CD1c-positive myeloid dendritic cell (primary cell): ENCODE data around the gene FOXO3.
A peak's percentile ranks its signal among the peaks of the same experiment; 100 is the strongest.

ENCODE experiments used
- DNase-seq: peaks from one replicate; pipeline ENCODE4 v3.0.0-alpha.2; 2016; ENCODE audit errors: extremely low spot score

Gene FOXO3

DNA sequence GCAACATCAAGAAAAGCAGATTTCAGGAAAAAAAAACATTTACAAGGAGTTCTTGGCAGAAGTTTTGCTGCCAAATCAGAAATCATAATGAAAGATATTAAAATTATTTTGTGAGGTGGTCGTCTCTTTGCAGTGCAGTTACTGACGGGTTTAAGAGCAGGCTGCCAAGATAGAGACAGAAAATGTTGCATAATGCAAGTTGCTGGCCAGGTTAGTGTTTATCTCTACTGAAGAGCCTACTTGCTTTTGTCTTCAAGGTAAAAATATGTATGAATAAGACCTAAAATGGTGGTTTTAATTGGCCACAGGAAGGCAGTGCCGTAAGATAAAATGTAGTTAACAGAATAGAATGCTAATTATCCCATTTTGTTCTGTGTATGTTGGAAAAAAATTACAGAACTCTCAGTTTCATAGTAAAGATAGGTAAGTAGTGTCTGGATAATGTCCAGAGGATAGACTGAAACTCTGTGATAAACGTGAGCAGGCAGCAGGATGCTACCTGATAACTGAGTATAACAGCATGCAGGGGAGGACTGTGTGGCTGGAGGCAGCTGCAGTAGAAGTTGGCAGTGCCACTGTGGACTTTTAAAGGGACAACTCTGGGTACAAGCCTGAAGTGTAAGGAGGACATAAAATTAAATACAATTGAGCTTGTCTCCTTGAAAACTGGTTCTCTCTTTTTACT lies 13.9 kb downstream of the FOXO3 start:
- no peak for DNase-seq

DNA sequence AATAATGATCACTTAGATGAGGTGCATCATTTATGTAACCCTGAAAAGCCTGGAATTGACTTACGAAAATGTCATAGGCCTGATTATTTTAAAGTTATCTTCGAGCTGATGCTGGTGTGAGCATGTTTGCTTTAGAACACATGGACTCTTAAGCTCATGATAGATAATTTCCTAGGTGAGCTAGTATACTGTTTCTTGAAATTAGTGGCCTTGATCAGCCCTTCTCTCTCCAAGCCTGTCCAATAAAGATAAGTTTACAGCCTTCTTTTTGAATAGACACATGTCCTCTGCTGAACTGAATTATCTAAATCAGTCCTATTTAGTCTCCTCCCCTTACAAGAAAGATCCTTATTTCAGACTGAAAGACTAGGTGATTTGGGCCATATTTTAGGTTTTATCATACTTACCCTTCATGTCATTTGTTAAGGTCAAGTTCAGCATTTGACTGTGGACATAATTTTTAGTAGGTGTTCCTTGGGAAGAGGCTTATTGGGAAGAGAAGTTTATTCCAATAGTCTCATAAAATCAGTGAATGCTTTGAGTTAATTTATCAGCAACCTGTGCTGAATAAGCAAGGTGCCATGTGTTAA lies 15.3 kb downstream of the FOXO3 start:
- no peak for DNase-seq

DNA sequence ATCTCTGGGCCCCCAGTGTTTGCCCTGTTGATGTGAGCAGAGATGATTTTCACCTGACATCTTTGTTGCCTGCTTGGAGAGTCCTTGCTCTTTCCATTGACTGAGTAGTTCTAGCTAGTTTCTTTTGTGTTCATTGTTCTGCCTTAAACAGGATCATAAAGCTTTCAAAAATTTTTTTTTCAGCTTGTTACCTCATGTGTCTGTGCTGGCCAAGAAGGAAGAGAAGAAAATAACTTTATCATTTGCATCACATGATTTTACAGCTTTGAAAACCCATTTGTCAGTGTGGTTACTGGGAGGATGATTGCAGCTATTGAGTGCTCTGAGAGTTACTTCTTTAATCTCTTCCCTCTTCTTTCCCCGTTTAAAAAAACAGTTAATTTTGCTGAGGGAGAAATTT lies 16.0 kb downstream of the FOXO3 start:
- peak; percentile 38 for DNase-seq

DNA sequence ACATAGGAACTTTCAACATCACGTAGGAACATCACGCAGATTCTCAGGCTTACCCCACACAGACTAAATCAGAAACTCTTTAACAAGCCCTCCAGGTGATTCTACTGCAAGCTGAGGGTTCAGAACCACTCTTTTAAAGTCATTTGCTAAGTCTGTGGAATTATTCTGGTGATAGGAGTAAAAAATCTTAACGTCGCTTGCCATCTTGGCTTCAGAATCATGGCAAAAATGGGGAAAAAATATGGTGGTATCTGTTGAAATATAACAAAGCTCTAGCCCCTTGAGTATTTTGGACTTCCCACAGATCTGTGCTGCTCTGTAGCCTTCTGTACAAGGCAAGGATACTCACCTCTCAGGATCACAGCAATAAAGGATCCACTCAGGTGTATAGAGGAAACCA lies 17.4 kb downstream of the FOXO3 start:
- no peak for DNase-seq

DNA sequence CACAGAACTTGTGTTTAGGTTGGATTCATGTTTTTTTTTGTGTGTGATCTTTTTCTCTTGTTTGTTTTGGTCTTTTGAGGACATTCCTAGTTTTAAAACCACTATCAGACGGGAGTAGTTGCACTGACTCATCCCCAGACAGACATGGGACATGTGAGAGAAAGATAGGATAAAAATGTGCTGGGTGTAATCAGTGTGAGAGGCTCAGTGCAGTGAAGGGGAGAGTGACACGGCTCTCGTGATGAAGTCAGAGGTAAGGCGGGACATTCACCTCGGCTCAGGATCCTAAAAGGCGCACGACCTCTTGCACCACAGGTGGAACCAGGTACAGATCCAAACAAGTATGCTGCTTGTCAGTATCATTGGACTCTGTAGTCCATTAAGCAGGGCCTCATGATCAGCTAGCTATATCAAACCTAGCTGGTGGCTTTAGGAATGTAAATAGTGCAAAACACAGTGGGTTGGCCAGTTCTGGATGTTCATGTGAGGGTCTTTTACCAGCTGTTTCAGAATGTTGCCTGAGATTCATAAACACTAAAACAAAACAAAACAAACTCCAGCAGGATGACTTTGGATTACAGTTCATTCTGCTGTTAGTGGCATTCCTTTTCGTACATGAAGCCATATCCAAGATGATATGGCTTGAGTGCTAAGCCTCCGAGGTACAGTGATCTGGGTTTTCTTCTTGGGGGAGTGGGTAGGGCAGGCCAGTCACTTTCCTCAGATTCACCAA lies 18.0 kb downstream of the FOXO3 start:
- DNase-seq, result no peak

DNA sequence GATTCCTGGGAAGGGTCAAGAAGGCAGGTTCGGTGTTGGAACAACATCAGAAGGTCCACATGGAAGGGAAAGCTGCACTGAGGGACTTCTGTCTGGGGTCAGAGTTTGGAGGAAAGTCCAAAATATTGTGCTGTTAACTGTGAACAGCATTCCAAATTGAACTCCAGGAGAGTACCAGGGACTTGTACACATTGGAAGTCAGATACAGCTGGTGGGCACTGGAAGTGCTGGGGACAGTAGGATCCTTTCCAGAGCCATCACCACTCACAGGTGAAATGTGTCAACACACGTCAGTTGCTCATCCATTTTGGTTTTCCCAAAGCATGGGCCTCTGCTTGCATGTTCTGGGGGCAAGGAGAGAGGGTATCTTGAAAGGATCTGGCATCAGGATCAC lies 18.6 kb downstream of the FOXO3 start:
- DNase-seq, result no peak

DNA sequence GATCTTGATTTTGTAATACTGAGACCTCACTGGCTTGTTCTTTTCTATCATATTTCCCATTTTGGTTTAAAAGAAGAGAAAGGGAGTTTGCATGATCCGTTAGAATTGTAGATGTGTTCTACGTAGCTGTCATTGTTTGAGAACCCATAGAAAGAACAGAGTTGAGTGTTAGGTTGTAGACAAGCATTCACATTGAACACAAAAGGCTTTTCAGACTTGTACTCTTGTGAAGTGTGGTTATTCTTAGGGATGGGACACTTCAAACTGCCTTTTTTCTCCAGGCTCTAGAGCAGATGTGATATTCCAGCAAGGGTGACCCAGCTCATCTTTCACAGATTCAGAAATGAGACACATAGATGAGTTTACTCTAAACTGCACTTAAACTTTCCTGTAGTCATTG lies 19.9 kb downstream of the FOXO3 start:
- no peak for DNase-seq

DNA sequence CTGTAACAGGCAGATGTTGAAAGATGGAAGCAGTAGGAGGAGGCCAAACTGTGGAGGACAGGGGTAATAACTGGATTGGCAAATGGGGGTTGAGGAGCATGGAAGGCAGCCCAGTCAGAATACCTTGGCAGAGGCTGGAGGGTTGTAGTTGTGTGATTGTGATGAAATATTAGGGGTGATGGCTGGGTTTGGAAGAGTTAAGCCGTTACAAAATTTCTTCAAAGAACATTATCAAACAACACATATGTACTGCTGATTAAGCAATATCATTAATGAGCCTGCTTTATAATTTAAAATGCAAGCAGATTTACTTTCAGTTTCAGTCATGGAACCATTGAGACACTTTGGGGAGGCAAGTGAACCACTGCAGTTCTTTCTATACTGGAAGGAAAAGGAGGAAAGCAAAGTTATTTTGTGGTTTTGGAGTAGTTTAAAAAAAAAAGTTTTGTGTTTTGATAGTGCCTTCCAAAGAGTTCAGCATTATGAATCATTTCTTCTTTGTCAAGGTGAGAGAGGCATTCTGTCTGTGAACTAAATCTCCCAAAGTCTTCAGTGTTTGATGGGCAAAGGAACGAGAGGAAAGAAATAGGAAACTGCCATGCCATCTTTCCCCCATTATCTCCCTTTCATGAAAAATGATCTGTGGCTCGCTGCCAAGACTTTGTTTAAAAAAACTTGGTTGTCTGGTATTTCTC lies 20.7 kb downstream of the FOXO3 start:
- DNase-seq, result no peak

DNA sequence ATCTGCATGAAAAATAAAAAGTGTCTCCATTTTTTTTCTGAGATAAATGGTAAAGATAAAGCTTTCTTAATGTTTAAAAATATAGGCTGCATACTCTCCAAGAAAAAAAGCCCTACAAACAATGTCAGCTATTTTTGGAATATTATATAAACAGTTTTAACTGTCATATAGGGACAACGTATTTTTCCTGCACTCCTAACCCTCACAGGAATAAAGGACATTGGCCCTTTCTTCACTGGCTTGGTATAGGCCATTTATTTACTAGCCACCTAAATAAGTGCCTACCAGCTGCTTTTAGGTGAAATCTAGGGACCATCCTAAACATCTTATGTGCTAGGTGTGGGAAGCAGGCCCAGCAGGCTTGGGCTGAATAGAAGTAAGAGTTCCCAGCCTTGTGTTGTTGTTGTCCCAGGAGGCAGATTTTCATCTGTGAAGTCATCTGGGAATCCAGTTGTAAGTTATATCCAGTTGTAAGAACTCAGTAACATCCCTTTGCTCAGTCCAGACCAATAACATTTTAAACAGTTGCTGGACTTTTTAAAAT lies 21.3 kb downstream of the FOXO3 start:
- no peak for DNase-seq

DNA sequence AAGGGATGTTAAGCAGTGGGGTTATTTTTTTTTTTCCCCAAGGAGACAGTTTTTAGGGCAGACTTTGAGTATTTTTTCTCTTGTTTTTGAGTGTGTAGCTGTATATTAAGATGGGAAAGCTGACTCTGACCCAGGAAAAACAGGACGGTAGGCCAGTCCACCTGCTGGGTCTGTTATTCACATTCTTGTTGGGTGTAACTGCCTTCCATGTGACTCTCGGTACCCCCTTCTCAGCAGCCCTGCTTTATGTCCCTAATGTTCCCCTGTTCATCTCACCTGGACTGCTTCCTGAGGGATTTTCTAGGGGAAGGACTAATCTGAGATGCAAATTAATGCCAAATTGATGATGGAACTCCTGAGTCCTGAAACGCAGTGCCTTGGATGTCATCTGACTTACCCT lies 21.9 kb downstream of the FOXO3 start:
- no peak for DNase-seq

DNA sequence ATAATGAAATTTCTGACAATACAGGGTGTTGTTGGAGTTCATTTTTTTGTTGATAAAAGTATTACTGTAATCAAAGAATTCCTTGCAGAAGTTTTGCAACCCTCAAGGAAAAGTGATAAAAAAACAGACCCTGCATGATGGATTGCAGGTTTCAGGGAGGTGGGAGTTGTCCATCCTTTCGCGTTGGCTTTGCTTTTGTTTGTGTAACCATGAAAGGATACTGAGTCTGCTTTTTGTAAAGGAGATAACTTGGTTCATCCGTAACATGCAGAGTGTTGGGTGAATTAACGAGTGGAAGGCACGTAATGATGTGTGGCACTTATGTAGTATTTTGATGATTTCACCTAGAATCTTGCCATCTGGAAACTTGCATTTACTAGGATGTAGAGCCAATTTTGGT lies 23.6 kb downstream of the FOXO3 start:
- no peak for DNase-seq

DNA sequence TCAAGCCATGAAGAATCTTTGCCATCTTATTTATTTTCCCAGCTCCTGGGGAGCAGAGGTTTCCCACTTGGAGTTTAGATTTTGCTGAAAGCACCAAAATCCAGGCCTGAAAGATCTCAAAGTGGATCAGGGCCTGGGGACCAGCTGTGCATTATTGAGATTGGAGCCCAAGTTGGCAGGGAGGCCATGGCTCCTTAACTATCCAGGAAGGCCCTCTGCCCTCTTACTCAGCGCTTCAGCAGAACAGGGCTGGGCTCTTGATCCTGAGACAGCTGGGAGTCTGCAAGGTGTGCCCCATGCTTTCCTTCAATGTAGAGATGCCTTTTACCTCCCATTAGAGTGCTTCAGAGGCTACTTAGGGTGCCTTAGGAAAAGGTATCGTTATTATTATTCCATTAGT lies 24.6 kb downstream of the FOXO3 start:
- no peak for DNase-seq

DNA sequence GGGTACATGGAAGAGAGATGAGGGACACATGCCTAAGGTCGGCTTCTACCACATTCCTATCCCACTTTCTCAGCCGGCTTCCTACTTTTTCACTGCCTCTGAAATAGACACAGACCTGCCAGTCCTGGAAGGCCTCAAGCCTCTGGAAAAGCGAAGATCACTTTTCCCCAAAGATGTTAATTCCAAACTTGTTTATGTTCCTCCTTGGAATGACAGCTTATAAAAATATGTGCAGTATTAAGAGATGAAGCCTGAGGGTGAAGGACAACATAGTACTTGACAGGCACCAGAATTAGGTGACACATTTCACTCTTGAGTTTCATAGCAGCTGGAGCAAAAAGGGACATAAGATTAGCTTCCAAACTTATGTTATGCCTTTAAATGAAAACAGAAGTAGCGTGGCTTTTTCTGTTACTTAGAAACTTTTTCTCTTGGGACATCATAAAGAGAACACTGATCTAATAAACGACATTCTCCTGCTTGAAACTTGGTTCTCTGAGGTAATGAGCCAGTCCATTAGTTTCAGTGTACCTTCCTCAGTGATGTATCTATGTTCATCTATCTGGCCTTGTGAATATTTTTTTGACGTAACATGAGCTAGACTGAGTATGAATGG lies 25.3 kb downstream of the FOXO3 start:
- no peak for DNase-seq

DNA sequence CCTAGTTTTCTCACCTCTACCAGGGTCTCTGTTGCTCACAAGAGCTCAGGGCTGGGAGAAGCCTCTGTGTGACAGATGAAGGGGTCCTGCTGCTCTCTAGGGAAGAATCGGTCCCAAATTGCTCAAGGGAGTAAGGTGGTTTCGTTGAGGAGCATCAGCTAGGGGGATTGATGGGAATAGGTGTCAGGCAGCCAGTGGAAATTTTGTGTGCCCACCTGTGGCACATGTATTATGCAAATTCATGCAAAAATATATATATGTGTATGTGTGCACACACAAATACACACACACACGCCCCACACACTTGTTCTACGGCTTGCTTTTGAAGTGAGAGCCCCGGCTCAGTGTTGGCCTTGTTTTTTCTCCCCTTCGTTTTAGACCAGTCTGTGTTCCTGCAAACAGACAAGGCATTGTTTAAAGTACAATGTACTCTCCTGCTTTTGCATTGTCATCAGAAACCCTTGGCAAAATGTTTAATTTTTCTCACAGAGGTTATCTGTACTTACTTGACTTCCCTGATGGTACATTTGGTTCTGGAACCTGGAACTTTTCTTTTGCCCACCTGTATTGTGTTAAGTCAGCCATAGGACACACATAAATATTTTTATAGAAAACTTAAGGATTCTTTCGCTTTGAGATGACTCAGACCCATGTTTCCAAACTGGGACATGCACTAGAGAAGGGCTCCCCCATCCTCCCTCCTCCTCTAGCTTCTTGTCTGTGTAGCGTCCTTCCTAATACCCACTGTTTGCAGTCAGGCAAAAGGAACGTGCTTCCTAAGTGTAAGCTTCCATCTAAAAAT lies 26.7 kb downstream of the FOXO3 start:
- DNase-seq, result no peak

DNA sequence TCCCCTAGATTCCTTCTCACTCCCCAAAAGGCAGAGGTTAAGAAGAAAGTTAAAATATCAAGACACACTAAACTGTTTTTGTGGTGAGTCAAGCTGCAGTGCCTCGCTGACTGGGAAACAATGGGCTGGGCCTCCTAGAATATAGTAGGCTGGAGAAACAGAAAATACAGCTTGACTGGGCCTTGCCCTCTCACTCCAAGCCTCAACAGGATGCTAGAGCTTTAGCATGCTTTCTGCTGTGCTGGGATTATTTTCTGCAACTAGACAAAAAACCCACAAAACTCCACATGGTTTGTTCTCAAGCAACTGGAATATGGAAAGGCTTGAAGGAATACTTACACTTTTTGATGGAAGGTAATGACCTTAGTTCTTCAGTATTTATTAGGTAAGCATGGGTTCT lies 27.9 kb downstream of the FOXO3 start:
- DNase-seq, result no peak

DNA sequence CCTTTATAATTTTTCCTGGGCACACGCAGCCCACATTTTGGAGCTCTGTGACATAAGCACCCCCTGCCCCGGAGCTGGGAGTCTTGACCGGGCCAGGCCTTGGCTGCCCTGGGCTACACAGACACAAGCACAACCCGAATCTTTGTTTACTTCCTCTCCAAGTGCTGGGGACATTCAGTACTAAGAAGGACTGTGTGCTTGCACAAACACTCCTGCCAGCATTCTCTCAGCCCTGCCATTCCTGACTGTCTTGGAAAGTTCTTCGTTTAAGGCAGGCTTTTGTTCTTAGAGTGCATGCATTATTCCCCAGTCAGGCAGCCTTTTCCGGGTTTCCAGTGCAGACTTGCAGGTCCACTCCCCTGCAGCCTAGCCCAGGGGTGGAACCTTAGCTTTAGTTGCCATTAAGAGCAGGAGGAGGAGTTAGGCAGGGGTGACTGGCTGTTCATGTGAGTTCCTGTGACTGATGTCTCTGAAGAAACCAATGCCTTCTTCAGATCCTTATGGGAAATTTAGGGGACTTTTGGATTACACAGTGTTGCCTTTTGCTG lies 28.6 kb downstream of the FOXO3 start:
- DNase-seq, result peak; percentile 66

DNA sequence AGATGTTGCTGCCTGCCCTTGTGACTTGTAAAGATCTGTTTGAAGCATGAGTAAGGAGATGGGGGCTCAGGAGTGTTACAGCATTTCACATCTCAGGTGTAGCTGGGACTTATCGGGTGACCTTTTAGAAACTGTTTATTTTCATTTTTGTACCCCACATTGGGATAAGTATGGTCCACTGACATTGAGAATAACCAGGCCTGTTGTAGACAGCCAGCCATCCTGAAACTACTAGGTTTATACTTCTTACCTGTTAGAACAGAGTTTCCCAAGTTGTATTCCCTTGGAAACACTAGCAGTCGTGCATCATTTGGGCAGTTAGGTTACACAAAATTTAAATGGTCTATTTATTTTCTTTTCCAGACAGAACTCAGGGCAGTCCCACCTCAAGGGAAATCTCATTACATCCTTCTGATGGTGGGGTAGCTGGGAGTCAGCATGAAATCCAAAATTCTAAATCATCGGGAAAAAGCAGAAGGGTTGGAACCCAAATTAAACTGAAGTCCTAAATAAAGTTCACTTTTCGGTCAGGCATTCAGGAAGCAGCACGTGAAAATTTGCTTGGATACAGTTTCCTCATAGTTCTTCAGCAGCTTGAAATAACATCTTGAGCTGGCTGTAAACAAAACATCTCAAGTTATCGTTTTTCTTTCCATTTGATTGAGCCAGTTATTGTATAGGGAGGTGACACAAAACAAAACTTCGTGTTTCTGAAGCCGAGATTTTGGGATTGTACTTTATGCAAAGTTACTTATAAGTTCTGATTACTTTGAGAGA lies 30.5 kb downstream of the FOXO3 start:
- no peak for DNase-seq

DNA sequence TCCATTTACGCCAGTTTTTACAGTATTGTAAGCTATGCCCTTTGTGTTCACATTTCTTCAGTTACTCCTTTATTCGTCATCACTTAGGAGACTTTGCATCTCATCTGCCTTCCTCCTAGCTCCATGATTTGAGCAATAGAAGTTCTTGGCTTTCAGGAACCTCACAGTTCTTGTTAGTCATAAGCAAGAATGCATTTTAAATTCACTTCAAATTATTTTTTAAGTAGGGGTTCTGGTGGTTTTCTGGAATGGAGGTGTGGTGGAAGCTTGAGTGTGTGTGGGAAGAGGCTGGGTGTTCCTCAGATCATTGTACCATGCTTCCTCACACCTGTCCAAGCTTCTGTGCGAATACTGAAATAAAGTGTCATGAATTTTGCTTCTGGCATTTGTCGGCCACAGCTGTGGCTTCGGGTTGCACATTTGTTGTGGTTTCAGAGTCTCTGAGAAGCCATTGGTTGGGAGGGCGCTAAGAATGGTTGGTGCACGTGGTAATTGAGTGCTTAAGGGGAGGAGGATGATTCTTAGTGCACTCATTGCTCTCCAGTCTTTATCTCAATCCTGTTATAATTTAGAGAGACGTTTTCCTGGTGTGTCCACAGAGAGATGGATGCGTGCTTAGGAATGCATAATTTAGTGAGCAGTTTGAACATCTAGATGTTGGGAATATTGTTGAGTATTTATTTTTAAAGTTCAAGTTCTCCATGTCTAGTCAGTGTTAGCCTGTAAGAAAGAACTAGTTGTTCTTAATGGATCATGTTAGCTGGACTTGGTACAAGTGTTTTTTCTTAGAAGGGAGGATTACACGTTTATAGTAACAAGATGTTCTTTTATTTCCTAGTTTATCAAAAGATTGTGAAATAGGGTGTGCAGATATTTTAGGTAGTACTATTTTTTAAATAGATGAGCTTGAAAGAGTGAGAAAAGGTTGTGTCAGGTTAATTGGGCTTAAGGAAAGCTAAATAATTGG lies 31.9 kb downstream of the FOXO3 start:
- DNase-seq, result peak; percentile 52

DNA sequence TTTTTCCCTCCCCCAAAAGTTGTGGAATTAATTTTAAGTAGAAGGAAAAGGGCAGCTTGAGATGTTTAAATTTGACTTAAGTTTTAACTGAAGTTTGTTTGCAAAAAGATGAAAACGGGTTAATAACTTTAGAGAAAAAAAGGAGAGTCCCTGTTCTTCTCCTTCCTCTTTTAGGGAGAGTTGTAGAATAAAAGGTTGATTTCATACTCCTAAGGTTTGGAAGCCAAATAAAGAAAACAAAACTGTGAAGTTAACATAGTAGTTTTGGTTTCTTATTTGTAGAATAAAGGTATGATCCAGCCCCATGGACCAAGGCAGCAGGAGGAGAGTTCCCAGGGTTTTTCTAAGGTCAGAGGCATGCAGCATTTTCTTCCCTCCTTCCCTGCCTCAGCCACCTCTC lies 33.4 kb downstream of the FOXO3 start:
- no peak for DNase-seq
